Uterus (tissue), 2 donors: ENCODE measurements around the gene LRFN3.

Experiments
- POLR2A ChIP-seq, 2 donors: fragments of 450-650 bp; IDR thresholded peaks; one replicate each; pipeline ENCODE4 v1.6.1; 2016; ENCODE audit warnings: antibody characterized with exemption in 2 of 2, mild to moderate bottlenecking in 1 of 2, moderate library complexity in 1 of 2
- TF ChIP-seq, protein P1 (sequence below), 4 experiments: fragments of 200-600 bp in 2 of 4; fragments of 450-650 bp in 2 of 4; sonication (generic) in 2 of 4; IDR thresholded peaks; one replicate each; pipeline ENCODE4 v1.5.1; 2016 to 2019; ENCODE audit warnings: antibody characterized with exemption in 4 of 4, mild to moderate bottlenecking in 2 of 4, moderate library complexity in 1 of 4

DNA sequence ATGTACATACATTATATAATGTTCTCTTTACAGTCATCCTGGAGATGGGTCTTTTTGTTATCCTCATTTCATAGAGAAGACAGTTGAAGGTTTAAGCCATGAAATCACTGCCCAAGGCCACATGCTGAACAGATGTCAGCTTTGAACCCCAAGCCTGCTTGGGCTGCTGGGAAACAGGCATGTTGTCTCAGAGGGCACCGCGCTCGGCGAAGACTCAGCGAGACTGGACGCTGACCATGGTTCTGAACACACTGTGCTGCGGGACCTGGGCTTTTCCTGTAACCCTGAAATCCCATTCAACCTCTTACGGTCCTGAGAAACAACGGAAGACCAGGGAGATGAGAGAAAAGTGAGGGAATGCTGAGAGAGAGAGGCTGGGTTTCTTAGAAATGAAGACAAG is 27.3 kb downstream of the LRFN3 start:
- TF ChIP-seq, protein P1, sequence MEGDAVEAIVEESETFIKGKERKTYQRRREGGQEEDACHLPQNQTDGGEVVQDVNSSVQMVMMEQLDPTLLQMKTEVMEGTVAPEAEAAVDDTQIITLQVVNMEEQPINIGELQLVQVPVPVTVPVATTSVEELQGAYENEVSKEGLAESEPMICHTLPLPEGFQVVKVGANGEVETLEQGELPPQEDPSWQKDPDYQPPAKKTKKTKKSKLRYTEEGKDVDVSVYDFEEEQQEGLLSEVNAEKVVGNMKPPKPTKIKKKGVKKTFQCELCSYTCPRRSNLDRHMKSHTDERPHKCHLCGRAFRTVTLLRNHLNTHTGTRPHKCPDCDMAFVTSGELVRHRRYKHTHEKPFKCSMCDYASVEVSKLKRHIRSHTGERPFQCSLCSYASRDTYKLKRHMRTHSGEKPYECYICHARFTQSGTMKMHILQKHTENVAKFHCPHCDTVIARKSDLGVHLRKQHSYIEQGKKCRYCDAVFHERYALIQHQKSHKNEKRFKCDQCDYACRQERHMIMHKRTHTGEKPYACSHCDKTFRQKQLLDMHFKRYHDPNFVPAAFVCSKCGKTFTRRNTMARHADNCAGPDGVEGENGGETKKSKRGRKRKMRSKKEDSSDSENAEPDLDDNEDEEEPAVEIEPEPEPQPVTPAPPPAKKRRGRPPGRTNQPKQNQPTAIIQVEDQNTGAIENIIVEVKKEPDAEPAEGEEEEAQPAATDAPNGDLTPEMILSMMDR (IDR thresholded peaks at IDR 0.05), result no peak
- no peak for TF ChIP-seq POLR2A (IDR thresholded peaks at IDR 0.05)
